Colonic mucosa (tissue), 4 donors: ENCODE results near the gene ERMP1. TPM values are rescaled to one million over a fixed set of nuclear protein-coding genes. Genes with fewer than 3 reads are reported as not detected.

ENCODE experiments used
- DNase-seq: peaks from one replicate; pipeline ENCODE4 v3.0.0-alpha.2; 2020
- H3K27ac ChIP-seq: fragments of 200-600 bp; one replicate; pipeline ENCODE4 v1.8.0; 2021
- H3K27me3 ChIP-seq: fragments of 200-600 bp; one replicate; pipeline ENCODE4 v1.8.0; 2021
- H3K36me3 ChIP-seq: fragments of 200-600 bp; one replicate; pipeline ENCODE4 v1.8.0; 2021
- H3K4me1 ChIP-seq: fragments of 200-600 bp; one replicate; pipeline ENCODE4 v1.8.0; 2021; ENCODE audit warnings: mild to moderate bottlenecking
- H3K4me3 ChIP-seq: fragments of 200-600 bp; one replicate; pipeline ENCODE4 v1.8.0; 2021
- H3K9ac ChIP-seq, 2 donors: one replicate each; pipeline ENCODE4 v1.7.0; 2013; ENCODE audit warnings: control low read depth in 2 of 2, low read depth in 2 of 2, low read length in 2 of 2
- H3K9me3 ChIP-seq: fragments of 200-600 bp; one replicate; pipeline ENCODE4 v1.8.0; 2021
- intact Hi-C: fragments of 100-400 bp; cut with DNase I; formaldehyde crosslinking; loops from one replicate; pipeline ENCODE4 v1.14.1; 2022
- total RNA-seq, 2 donors: library from RNA; stranded (reverse); fragmentation: NEBNext Ultra II Directional in 1 of 2; extraction: Animal tissue kit (Norgen Biotek cat#: 25700) in 1 of 2; gene quantifications; one replicate each; pipeline ENCODE4 v1.2.1, GENCODE V29; 2021
- TF ChIP-seq, protein P1 (sequence below): fragments of 200-600 bp; IDR thresholded peaks from one replicate; pipeline ENCODE4 v1.8.0; 2022; ENCODE audit warnings: antibody characterized with exemption, mild to moderate bottlenecking
- donor health status: healthy.
- donor health status: DM: no; HTN: no; CAD: no.
- donor health status: DM: no; HTN: no; CAD: no.

The ERMP1 gene
- total RNA-seq, 2 donors from 2014 or later: 47.3 to 50.8 TPM

- Histone ChIP-seq H3K9ac (no peak overlapping the region), H3K9me3 (no peaks in the 10 kb centered on the region), H3K27me3 (no peaks in the 10 kb centered on the region), H3K36me3 (peaks cover 5% of the 10 kb centered on the region), H3K27ac (no peak overlapping the region), H3K4me1 (peaks cover 5% of the 10 kb centered on the region), H3K4me3 (no peak overlapping the region)
- TF ChIP-seq, protein P1, sequence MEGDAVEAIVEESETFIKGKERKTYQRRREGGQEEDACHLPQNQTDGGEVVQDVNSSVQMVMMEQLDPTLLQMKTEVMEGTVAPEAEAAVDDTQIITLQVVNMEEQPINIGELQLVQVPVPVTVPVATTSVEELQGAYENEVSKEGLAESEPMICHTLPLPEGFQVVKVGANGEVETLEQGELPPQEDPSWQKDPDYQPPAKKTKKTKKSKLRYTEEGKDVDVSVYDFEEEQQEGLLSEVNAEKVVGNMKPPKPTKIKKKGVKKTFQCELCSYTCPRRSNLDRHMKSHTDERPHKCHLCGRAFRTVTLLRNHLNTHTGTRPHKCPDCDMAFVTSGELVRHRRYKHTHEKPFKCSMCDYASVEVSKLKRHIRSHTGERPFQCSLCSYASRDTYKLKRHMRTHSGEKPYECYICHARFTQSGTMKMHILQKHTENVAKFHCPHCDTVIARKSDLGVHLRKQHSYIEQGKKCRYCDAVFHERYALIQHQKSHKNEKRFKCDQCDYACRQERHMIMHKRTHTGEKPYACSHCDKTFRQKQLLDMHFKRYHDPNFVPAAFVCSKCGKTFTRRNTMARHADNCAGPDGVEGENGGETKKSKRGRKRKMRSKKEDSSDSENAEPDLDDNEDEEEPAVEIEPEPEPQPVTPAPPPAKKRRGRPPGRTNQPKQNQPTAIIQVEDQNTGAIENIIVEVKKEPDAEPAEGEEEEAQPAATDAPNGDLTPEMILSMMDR: no peak
- no peak for DNase-seq
- intact Hi-C loops: no loop called here
These were observed 6.9 kb downstream of the ERMP1 start for GRCh38 chr9:5825895-5826622.

GRCh38 chr9:5825223-5825622 lies 7.7 kb downstream of the ERMP1 start:
- intact Hi-C loops: no loop called here
- Histone ChIP-seq H3K27me3 (no peaks in the 10 kb centered on the region), H3K9ac (no peak overlapping the region), H3K36me3 (peaks cover 5% of the 10 kb centered on the region), H3K4me1 (peaks cover 5% of the 10 kb centered on the region), H3K9me3 (no peaks in the 10 kb centered on the region), H3K27ac (no peak overlapping the region), H3K4me3 (no peak overlapping the region)
- DNase-seq: no peak
- TF ChIP-seq, protein P1: no peak

GRCh38 chr9:5820425-5820824 lies 12.5 kb downstream of the ERMP1 start:
- no peaks in the 10 kb centered on the region for H3K9me3 ChIP-seq
- no peak overlapping the region for H3K4me3 ChIP-seq
- TF ChIP-seq, protein P1: no peak
- intact Hi-C loops: no loop called here
- DNase-seq: no peak
- H3K4me1 ChIP-seq: no peaks in the 10 kb centered on the region
- H3K36me3 ChIP-seq: peaks cover 5% of the 10 kb centered on the region
- no peak overlapping the region for H3K9ac ChIP-seq
- no peak overlapping the region for H3K27ac ChIP-seq
- H3K27me3 ChIP-seq: no peaks in the 10 kb centered on the region

GRCh38 chr9:5819174-5819573 lies 13.7 kb downstream of the ERMP1 start:
- Histone ChIP-seq H3K9me3 (no peaks in the 10 kb centered on the region), H3K4me1 (no peaks in the 10 kb centered on the region), H3K27ac (no peak overlapping the region), H3K9ac (no peak overlapping the region), H3K36me3 (no peaks in the 10 kb centered on the region), H3K4me3 (no peak overlapping the region), H3K27me3 (no peaks in the 10 kb centered on the region)
- TF ChIP-seq, protein P1: no peak
- DNase-seq: no peak
- intact Hi-C loops: no loop called here

- H3K36me3 ChIP-seq: no peaks in the 10 kb centered on the region
- H3K9me3 ChIP-seq: no peaks in the 10 kb centered on the region
- H3K4me3 ChIP-seq: no peak overlapping the region
- no peak for DNase-seq
- no peak overlapping the region for H3K27ac ChIP-seq
- TF ChIP-seq, protein P1: no peak
- no peak overlapping the region for H3K9ac ChIP-seq
- H3K27me3 ChIP-seq: no peaks in the 10 kb centered on the region
- intact Hi-C loops: no loop called here
- H3K4me1 ChIP-seq: no peaks in the 10 kb centered on the region
These were observed 14.3 kb downstream of the ERMP1 start for GRCh38 chr9:5818424-5819142.
